Activated B cell treated with CpG ODN at 0.5 μM for 24 hours (primary cell): ENCODE measurements around the gene ATXN3L. TPM values are rescaled to one million over a fixed set of nuclear protein-coding genes. Genes with fewer than 3 reads are reported as not detected.
"Not testable (repeated sequence)": the region's sequence is repeated elsewhere in the genome, so short reads cannot be mapped to it uniquely, and the experiment has no call there.

Experiments used
- ATAC-seq: fragments of 200-7000 bp; cut with Tn5 transposase; one replicate; pipeline ENCODE4 v1.10.0; 2021; ENCODE audit warnings: low read depth, mild to moderate bottlenecking, moderate library complexity
- CTCF ChIA-PET: fragments of 350-600 bp; sonication (Branson Sonifier 250); formaldehyde crosslinking; loops from one replicate; lab custom pipeline; 2021; ENCODE audit warnings: antibody characterized with exemption; lab: Charles Lee
- POLR2A ChIA-PET: fragments of 350-600 bp; sonication (Branson Sonifier 250); formaldehyde crosslinking; loops from one replicate; lab custom pipeline; 2021; ENCODE audit warnings: antibody characterized with exemption; lab: Charles Lee
- DNase-seq: peaks from one replicate; pipeline ENCODE4 v3.0.0; 2022
- H3K27ac Mint-ChIP-seq: one replicate; pipeline ENCODE4 v1.8.0; 2020; ENCODE audit warnings: mixed read lengths
- H3K27me3 Mint-ChIP-seq: one replicate; pipeline ENCODE4 v1.8.0; 2021; ENCODE audit warnings: mixed read lengths
- H3K36me3 Mint-ChIP-seq: one replicate; pipeline ENCODE4 v1.8.0; 2021; ENCODE audit warnings: low read depth, mixed read lengths
- H3K4me1 Mint-ChIP-seq: one replicate; pipeline ENCODE4 v1.8.0; 2021; ENCODE audit warnings: mixed read lengths
- H3K4me3 Mint-ChIP-seq: one replicate; pipeline ENCODE4 v1.8.0; 2020; ENCODE audit warnings: mild to moderate bottlenecking, mixed read lengths
- H3K9me3 Mint-ChIP-seq: one replicate; pipeline ENCODE4 v1.8.0; 2020; ENCODE audit warnings: mixed read lengths
- CTCF ChIP-seq: fragments of 200-600 bp; IDR thresholded peaks from one replicate; pipeline ENCODE4 v1.8.0; 2022; ENCODE audit warnings: antibody characterized with exemption, mild to moderate bottlenecking
- intact Hi-C: fragments of 100-400 bp; cut with micrococcal nuclease; formaldehyde crosslinking; loops from one replicate; pipeline ENCODE4 v1.15.1; 2024
- total RNA-seq: library from RNA; stranded (reverse); gene quantifications from 2 replicates; pipeline ENCODE4 v1.2.3, GENCODE V29; 2022

ATXN3L gene
- total RNA-seq, 1 donor from 2014 or later, result not detected

GRCh38 chrX:13311560-13311959 lies 8.3 kb downstream of the ATXN3L start:
- no peak for TF ChIP-seq CTCF
- Mint-ChIP-seq H3K4me3 (no peak overlapping the region), H3K4me1 (peaks cover 14% of the 10 kb centered on the region), H3K27ac (no peak overlapping the region), H3K9me3 (no peaks in the 10 kb centered on the region), H3K36me3 (no peaks in the 10 kb centered on the region), H3K27me3 (no peaks in the 10 kb centered on the region)
- peak; percentile 49 for ATAC-seq
- intact Hi-C loops, result no loop called here
- POLR2A ChIA-PET, result no interaction called here
- DNase-seq, result no peak
- CTCF ChIA-PET, result no interaction called here

GRCh38 chrX:13309631-13310030 lies 10.2 kb downstream of the ATXN3L start:
- intact Hi-C loops, result no loop called here
- no peak for DNase-seq
- no peaks in the 10 kb centered on the region for H3K36me3 Mint-ChIP-seq
- no peak for TF ChIP-seq CTCF
- ChIA-PET CTCF (no interaction called here), POLR2A (no interaction called here)
- H3K9me3 Mint-ChIP-seq, result no peaks in the 10 kb centered on the region
- no peak overlapping the region for H3K4me3 Mint-ChIP-seq
- no peak overlapping the region for H3K27ac Mint-ChIP-seq
- peaks cover 16% of the 10 kb centered on the region for H3K4me1 Mint-ChIP-seq
- no peaks in the 10 kb centered on the region for H3K27me3 Mint-ChIP-seq
- ATAC-seq, result no peak

GRCh38 chrX:13307041-13307440 lies 12.8 kb downstream of the ATXN3L start:
- no peak for ATAC-seq
- H3K27me3 Mint-ChIP-seq, result no peaks in the 10 kb centered on the region
- no peak for TF ChIP-seq CTCF
- no peak for DNase-seq
- peaks cover 27% of the 10 kb centered on the region for H3K4me1 Mint-ChIP-seq
- ChIA-PET CTCF (no interaction called here), POLR2A (no interaction called here)
- peaks cover 3% of the 10 kb centered on the region for H3K9me3 Mint-ChIP-seq
- intact Hi-C loops, result no loop called here
- no peak overlapping the region for H3K4me3 Mint-ChIP-seq
- H3K27ac Mint-ChIP-seq, result no peak overlapping the region
- no peaks in the 10 kb centered on the region for H3K36me3 Mint-ChIP-seq

- Mint-ChIP-seq H3K36me3 (no peaks in the 10 kb centered on the region), H3K27ac (no peak overlapping the region), H3K27me3 (no peaks in the 10 kb centered on the region), H3K4me3 (no peak overlapping the region), H3K4me1 (peaks cover 14% of the 10 kb centered on the region), H3K9me3 (peaks cover 3% of the 10 kb centered on the region)
- POLR2A ChIA-PET, result no interaction called here
- intact Hi-C loops, result no loop called here
- DNase-seq, result no peak
- no peak for ATAC-seq
- CTCF ChIA-PET, result interaction anchor here (0.9 kb wide), 1 partner anchor 16 kb away, joined by 3 read pairs; no protein-coding TSS in a partner anchor
- no peak for TF ChIP-seq CTCF
Observed at GRCh38 chrX:13305108-13305507, 14.7 kb downstream of the ATXN3L start.

- Mint-ChIP-seq H3K4me3 (no peak overlapping the region), H3K27ac (no peak overlapping the region), H3K4me1 (peaks cover 14% of the 10 kb centered on the region), H3K27me3 (no peaks in the 10 kb centered on the region), H3K9me3 (peaks cover 3% of the 10 kb centered on the region), H3K36me3 (no peaks in the 10 kb centered on the region)
- DNase-seq (no peak), ATAC-seq (no peak)
- ChIA-PET POLR2A (no interaction called here), CTCF (interaction anchor here (0.6 kb wide), 1 partner anchor 20 kb away, joined by 3 read pairs; no protein-coding TSS in a partner anchor)
- no peak for TF ChIP-seq CTCF
- intact Hi-C loops, result no loop called here
Observed at GRCh38 chrX:13304052-13304451, 15.8 kb downstream of the ATXN3L start.

GRCh38 chrX:13303248-13303647 lies 16.6 kb downstream of the ATXN3L start:
- H3K27ac Mint-ChIP-seq, DNase-seq, H3K36me3 Mint-ChIP-seq, H3K27me3 Mint-ChIP-seq, ATAC-seq, CTCF ChIA-PET, H3K4me3 Mint-ChIP-seq, intact Hi-C loops, H3K9me3 Mint-ChIP-seq: not testable (repeated sequence)
- H3K4me1 Mint-ChIP-seq, result peaks cover 14% of the 10 kb centered on the region
- POLR2A ChIA-PET, result interaction anchor here (0.8 kb wide), 1 partner anchor 181 kb away, joined by 3 read pairs; no protein-coding TSS in a partner anchor
